HepG2 (cell line): ENCODE measurements around the gene YIPF7. TPM values are rescaled to one million over a fixed set of nuclear protein-coding genes. Genes with fewer than 3 reads are reported as not detected.

Experiments used
- ARHGAP35 ChIP-seq: sonication (generic); formaldehyde crosslinking; IDR thresholded peaks from 2 replicates; pipeline ENCODE4 v1.9.0; 2022; ENCODE audit warnings: mild to moderate bottlenecking, inconsistent platforms, moderate library complexity, missing genetic modification reagents, borderline replicate concordance
- CEBPG ChIP-seq: IDR thresholded peaks from 2 replicates; pipeline ENCODE4 v1.6.1; 2016
- HOXA3 ChIP-seq: sonication (generic); formaldehyde crosslinking; IDR thresholded peaks from 2 replicates; pipeline ENCODE4 v1.5.0; 2020; ENCODE audit warnings: missing genetic modification reagents
- KDM2A ChIP-seq: sonication (generic); formaldehyde crosslinking; IDR thresholded peaks from 2 replicates; pipeline ENCODE4 v1.4.0; 2020; ENCODE audit warnings: low read depth, missing genetic modification reagents, borderline replicate concordance
- MED13 ChIP-seq: sonication (generic); formaldehyde crosslinking; IDR thresholded peaks from 2 replicates; pipeline ENCODE4 v1.5.0; 2020; ENCODE audit warnings: missing genetic modification reagents
- MXI1 ChIP-seq: IDR thresholded peaks from 3 replicates; pipeline ENCODE4 v1.6.1; 2012; ENCODE audit warnings: low read depth, low read length, inconsistent platforms, borderline replicate concordance
- SALL1 ChIP-seq: sonication (generic); formaldehyde crosslinking; IDR thresholded peaks from 2 replicates; pipeline ENCODE4 v1.8.0; 2022; ENCODE audit warnings: mild to moderate bottlenecking, missing genetic modification reagents
- SALL2 ChIP-seq: sonication (generic); formaldehyde crosslinking; IDR thresholded peaks from 2 replicates; pipeline ENCODE4 v1.8.1; 2023; ENCODE audit warnings: mild to moderate bottlenecking, missing genetic modification reagents, inconsistent platforms
- SOX13 ChIP-seq, 3 experiments: fragments of 450-650 bp in 1 of 3; sonication (generic) in 1 of 3; formaldehyde crosslinking in 1 of 3; IDR thresholded peaks in 2 of 3; conservative IDR thresholded peaks in 1 of 3; 2 replicates each; pipeline versions ENCODE4 v1.5.0 to v1.6.1; 2016 to 2020; ENCODE audit warnings: antibody characterized with exemption in 1 of 3, mild to moderate bottlenecking in 1 of 3, missing compliant biosample characterization in 1 of 3, missing genetic modification reagents in 1 of 3, moderate library complexity in 1 of 3
- ZFP62 ChIP-seq: sonication (generic); formaldehyde crosslinking; IDR thresholded peaks from 2 replicates; pipeline ENCODE4 v1.4.0; 2020; ENCODE audit warnings: missing genetic modification reagents
- ZNF326 ChIP-seq: sonication (generic); formaldehyde crosslinking; IDR thresholded peaks from 2 replicates; pipeline ENCODE4 v1.4.0; 2020; ENCODE audit warnings: missing genetic modification reagents, borderline replicate concordance
- ZNF558 ChIP-seq: sonication (generic); formaldehyde crosslinking; IDR thresholded peaks from 2 replicates; pipeline ENCODE4 v1.9.0; 2022; ENCODE audit warnings: mild to moderate bottlenecking, missing genetic modification reagents, borderline replicate concordance
- ZNF619 ChIP-seq: sonication (generic); formaldehyde crosslinking; IDR thresholded peaks from 2 replicates; pipeline ENCODE4 v1.4.0; 2020; ENCODE audit warnings: mild to moderate bottlenecking, missing genetic modification reagents
- polyA plus RNA-seq, 8 experiments: library from polyadenylated mRNA; depleted of rRNA in 3 of 8; stranded (reverse) in 7 of 8; unstranded in 1 of 8; fragments of >200 nt; fragmentation: Illumina TruSeq in 4 of 8; extraction: Trizol in 4 of 8; gene quantifications; 2 replicates each; pipeline versions ENCODE4 v1.2.1 to v1.2.3, GENCODE V29; 2011 to 2016; ENCODE audit warnings: low read depth in 4 of 8, missing spikeins in 1 of 8, mixed read lengths in 1 of 8; ENCODE audit not compliant: insufficient read depth in 1 of 8
- total RNA-seq, 5 experiments: library from RNA; depleted of rRNA; stranded (reverse); fragments of >200 nt; fragmentation: Illumina TruSeq; extraction: Trizol; gene quantifications; 2 replicates each; pipeline ENCODE4 v1.2.3, GENCODE V29; 2016; ENCODE audit warnings: low read depth in 1 of 5
- TF ChIP-seq, protein P1 (sequence below), 2 experiments: sonication (generic) in 1 of 2; formaldehyde crosslinking in 1 of 2; IDR thresholded peaks; 2 replicates each; pipeline versions ENCODE4 v1.4.0 to v1.6.1; 2016 to 2020; ENCODE audit warnings: borderline replicate concordance in 1 of 2, low read depth in 1 of 2, mild to moderate bottlenecking in 1 of 2, missing genetic modification reagents in 1 of 2
- TF ChIP-seq, protein P2 (sequence below): sonication (generic); formaldehyde crosslinking; IDR thresholded peaks from 2 replicates; pipeline ENCODE4 v1.5.1; 2020; ENCODE audit warnings: missing genetic modification reagents, mild to moderate bottlenecking, borderline replicate concordance
- TF ChIP-seq, protein P3 (sequence below): sonication (generic); formaldehyde crosslinking; IDR thresholded peaks from 2 replicates; pipeline ENCODE4 v1.4.0; 2020; ENCODE audit warnings: missing genetic modification reagents
- TF ChIP-seq, protein P4 (sequence below): sonication (generic); formaldehyde crosslinking; IDR thresholded peaks from 2 replicates; pipeline ENCODE4 v1.9.0; 2022; ENCODE audit warnings: missing genetic modification reagents, mild to moderate bottlenecking, borderline replicate concordance

YIPF7 gene
- total and polyA plus RNA-seq, 2 of the 13 experiments (the other 11 are each of a cell fraction or from before 2014, with no cell fraction given): 0.12 TPM; not detected in 1

DNA sequence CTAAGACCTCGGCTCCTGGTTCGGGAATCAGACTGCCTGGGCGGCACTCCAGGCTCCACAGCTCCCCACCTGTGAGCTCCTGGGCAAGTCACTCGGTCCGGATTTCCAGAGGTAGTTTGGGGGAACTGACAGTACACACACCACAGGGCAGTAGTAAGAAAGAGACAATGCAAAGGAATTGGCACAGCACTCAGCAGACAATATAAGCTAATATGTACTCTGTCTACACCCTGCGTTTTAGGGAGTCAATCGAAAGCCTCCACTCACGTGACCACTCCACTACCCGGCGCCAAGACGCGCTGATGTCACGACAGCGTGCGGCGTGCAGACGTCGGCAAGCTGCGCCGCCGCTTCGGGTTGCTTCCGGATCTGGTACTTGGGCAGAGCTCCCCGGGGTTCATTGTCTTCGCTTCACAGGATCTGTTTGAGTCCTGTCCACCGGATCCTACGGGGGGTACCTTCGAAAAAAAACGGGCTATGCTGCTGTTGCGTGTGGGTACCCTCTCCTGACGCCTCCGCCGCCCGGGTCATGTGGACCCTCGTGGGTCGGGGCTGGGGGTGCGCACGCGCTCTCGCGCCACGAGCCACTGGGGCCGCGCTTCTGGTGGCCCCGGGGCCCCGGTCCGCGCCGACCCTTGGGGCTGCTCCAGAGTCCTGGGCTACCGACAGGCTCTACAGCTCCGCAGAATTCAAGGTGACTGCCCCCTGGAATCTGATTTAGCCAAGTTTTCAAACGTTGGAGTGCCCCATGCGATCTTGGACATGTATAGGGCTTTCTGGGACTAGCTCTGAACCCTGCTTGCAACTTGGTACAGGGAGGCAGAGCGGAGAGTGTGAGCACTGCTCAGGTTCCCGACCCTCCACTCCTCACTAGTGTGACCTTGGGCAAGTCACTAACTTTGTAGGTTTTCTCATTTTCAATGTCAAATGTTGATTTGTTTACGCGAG is 26.9 kb upstream of the YIPF7 start, which contains the start of gene GUF1 (continued):
- TF ChIP-seq SOX13 (IDR thresholded peaks at IDR 0.05) (no peak), SOX13 (CRISPR knock-in tag; conservative IDR thresholded peaks at IDR 0.05 in 1 of 2, IDR thresholded peaks at IDR 0.05 in 1 of 2) (peak in 1 of 2 experiments; percentile 27; a peak in 1 of 4 replicates), ZNF326 (CRISPR knock-in tag) (no peak), SALL2 (CRISPR knock-in tag) (no peak), SALL1 (peak; percentile 82), MXI1 (peak; percentile 44; the same call in 1 of the 3 replicates), ZNF619 (CRISPR knock-in tag) (no peak), ZFP62 (no peak), CEBPG (no peak), HOXA3 (CRISPR knock-in tag) (peak; percentile 95), ZNF558 (no peak; the same call in 1 of the 2 replicates), KDM2A (CRISPR knock-in tag) (peak; percentile 82), ARHGAP35 (no peak), MED13 (CRISPR knock-in tag) (no peak)
- TF ChIP-seq, protein P1, sequence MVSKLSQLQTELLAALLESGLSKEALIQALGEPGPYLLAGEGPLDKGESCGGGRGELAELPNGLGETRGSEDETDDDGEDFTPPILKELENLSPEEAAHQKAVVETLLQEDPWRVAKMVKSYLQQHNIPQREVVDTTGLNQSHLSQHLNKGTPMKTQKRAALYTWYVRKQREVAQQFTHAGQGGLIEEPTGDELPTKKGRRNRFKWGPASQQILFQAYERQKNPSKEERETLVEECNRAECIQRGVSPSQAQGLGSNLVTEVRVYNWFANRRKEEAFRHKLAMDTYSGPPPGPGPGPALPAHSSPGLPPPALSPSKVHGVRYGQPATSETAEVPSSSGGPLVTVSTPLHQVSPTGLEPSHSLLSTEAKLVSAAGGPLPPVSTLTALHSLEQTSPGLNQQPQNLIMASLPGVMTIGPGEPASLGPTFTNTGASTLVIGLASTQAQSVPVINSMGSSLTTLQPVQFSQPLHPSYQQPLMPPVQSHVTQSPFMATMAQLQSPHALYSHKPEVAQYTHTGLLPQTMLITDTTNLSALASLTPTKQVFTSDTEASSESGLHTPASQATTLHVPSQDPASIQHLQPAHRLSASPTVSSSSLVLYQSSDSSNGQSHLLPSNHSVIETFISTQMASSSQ (IDR thresholded peaks at IDR 0.05; ENCODE audit: low read depth): no peak
- TF ChIP-seq, protein P1 (CRISPR knock-in tag; IDR thresholded peaks at IDR 0.05; ENCODE audit: borderline replicate concordance): peak; percentile 58; the same call in 1 of the 2 replicates
- TF ChIP-seq, protein P2, sequence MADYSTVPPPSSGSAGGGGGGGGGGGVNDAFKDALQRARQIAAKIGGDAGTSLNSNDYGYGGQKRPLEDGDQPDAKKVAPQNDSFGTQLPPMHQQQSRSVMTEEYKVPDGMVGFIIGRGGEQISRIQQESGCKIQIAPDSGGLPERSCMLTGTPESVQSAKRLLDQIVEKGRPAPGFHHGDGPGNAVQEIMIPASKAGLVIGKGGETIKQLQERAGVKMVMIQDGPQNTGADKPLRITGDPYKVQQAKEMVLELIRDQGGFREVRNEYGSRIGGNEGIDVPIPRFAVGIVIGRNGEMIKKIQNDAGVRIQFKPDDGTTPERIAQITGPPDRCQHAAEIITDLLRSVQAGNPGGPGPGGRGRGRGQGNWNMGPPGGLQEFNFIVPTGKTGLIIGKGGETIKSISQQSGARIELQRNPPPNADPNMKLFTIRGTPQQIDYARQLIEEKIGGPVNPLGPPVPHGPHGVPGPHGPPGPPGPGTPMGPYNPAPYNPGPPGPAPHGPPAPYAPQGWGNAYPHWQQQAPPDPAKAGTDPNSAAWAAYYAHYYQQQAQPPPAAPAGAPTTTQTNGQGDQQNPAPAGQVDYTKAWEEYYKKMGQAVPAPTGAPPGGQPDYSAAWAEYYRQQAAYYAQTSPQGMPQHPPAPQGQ (CRISPR knock-in tag): no peak
- TF ChIP-seq, protein P3, sequence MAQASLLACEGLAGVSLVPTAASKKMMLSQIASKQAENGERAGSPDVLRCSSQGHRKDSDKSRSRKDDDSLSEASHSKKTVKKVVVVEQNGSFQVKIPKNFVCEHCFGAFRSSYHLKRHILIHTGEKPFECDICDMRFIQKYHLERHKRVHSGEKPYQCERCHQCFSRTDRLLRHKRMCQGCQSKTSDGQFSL (CRISPR knock-in tag): peak; percentile 85
- TF ChIP-seq, protein P4, sequence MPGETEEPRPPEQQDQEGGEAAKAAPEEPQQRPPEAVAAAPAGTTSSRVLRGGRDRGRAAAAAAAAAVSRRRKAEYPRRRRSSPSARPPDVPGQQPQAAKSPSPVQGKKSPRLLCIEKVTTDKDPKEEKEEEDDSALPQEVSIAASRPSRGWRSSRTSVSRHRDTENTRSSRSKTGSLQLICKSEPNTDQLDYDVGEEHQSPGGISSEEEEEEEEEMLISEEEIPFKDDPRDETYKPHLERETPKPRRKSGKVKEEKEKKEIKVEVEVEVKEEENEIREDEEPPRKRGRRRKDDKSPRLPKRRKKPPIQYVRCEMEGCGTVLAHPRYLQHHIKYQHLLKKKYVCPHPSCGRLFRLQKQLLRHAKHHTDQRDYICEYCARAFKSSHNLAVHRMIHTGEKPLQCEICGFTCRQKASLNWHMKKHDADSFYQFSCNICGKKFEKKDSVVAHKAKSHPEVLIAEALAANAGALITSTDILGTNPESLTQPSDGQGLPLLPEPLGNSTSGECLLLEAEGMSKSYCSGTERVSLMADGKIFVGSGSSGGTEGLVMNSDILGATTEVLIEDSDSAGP: peak; percentile 66; the same call in 1 of the 2 replicates
